ENCODE data around the gene ITGB2.

Gene ITGB2

GRCh38 chr21:44867464-44867863, 53.2 kb downstream of the ITGB2 start:
- no peak for DNase-seq

DNA sequence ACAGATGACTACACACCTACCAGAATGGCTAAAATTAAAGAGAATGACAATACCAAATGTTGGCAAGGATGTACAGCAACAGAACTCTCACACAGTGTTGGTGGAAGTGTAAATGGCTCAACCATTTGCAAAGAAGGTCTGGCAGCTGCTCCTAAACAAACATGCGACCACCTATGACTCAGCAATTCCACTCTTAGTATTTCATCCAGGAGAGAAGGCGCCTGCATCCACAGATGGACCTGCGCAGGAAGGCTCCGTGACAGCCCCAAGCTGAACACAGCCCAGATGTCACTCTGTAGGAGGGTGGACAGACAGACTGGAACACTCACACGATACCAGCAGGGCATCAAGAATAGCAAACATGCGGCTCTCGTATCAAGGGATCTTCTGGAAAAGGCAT, 53.9 kb downstream of the ITGB2 start:
- DNase-seq, result no peak

DNA sequence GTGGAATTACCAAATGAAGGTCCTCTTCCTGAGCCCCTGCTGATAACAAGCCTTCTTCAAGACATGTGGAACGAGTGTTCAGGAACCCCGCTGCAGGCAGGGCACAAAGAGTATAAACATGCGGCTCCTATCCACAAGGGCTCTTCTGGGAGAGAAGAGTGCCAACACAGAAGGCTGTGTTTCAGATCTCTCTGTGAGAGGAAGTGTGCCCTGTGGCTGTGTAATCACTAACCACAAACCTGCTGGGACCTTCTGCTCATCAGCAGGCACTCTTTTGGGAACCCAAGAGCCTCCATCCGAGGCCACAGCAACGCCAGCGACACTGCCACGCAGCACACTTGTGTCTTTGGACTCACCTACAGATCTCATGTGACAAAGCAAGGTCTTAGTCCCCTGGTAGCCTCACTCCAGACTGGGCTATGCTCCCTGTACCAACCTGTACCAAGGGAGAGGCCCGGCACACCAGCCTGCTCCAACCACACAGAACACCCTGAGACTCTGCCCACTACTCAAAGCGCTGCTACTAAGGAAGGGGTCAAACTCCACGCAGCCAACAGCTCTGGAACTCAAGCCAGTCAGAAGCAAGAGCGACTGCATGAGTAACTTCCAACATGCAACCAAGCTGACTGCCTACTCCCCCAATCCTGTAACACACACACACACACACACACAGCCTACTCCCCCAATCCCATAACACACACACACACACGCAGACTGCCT, 55.0 kb downstream of the ITGB2 start:
- peak in 1 of 2 donors; percentile 39 for DNase-seq

DNA sequence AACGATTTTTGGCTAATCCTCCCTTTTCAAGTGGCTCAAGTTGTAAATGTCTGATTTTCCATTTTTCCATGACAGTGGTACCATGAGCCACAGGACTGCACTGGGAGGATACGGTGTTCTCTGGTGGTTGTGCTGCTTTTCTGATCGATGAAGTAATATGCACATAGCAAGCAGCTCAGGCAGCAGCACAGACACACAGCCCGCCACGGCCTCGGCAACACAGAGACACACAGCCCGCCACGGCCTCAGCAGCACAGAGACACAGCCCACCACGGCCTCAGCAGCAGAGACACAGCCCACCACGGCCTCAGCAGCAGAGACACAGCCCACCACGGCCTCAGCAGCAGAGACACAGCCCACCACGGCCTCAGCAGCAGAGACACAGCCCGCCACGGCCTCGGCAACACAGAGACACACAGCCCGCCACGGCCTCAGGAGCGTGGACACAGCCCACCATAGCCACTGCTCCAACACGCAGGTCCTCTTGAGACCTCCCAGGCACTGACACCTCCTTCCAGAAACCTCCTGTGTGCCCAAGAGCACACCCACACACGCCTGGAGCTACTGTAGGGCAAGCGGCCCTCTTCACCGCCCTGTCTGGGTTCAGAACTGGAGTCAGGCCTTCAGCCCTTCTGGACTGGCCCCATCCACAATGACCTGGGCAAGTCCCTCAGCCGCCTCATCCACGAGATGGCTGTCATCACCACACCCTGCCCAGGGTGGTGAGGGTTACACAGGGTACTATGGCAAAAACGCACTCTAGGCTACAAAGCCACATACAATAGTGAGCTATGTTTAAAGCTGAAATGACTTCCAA, 57.6 kb downstream of the ITGB2 start:
- no peak for DNase-seq

DNA sequence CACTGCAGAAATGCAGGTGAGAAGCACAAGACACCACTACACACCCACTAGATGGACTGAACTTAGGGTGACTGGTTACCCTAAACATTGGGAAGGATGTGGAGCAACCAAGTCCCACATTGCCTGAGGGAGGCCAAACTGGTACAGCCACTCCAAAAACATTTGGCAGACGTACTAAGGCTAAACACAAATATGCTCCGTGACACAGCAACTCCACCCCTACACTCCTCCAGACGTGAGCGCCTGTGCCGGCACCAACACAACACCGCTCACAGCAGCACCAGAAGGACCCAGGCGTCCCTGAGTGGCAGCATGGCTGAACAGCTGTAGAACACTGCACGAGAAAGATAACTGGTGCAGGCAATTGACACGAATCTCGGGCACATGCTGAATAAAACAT, 61.9 kb downstream of the ITGB2 start:
- DNase-seq, result no peak

- DNase-seq, result no peak
Observed at GRCh38 chr21:44858291-44858690, 62.4 kb downstream of the ITGB2 start.

- no peak for DNase-seq
Observed at GRCh38 chr21:44857127-44857892, 63.4 kb downstream of the ITGB2 start.

DNA sequence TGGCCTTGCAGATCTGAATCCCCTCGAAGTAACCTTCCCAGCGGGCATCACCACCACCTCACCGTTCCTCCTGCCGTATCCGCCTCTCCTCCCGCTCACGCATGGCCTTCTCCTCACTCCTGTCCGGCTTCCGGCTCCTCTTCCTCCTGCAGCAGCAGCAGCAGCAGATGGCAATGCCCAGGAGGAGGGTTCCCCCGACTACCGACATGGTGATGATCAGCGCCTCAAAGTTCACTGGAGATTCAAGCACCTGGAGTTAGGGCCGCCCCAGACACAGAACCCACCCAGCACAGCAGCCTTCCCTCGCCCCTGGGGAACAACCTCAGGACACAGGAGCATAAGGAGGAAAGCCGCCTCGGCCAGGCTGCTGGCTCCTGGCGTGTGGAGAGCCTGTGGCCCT, 64.6 kb downstream of the ITGB2 start:
- no peak for DNase-seq

DNA sequence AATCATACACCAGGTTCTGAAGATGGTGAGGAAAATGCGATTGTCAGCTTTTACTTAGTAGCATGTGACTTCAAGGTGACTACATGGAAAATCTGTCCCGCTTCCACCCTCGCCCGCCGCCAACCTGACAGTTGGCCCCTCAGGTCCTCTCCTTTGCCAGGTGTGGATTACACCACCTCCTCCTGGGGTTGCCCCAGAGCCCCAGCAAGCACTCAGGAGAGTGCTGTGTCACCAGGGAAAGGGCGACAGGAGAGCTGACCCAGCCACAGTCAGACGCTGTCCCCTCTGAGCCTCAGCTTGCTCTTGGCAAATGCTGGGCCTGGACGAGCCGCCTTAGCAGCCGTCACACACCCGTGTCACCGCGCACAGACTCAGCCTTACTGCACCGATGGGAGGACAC, 65.1 kb downstream of the ITGB2 start:
- no peak for DNase-seq

DNA sequence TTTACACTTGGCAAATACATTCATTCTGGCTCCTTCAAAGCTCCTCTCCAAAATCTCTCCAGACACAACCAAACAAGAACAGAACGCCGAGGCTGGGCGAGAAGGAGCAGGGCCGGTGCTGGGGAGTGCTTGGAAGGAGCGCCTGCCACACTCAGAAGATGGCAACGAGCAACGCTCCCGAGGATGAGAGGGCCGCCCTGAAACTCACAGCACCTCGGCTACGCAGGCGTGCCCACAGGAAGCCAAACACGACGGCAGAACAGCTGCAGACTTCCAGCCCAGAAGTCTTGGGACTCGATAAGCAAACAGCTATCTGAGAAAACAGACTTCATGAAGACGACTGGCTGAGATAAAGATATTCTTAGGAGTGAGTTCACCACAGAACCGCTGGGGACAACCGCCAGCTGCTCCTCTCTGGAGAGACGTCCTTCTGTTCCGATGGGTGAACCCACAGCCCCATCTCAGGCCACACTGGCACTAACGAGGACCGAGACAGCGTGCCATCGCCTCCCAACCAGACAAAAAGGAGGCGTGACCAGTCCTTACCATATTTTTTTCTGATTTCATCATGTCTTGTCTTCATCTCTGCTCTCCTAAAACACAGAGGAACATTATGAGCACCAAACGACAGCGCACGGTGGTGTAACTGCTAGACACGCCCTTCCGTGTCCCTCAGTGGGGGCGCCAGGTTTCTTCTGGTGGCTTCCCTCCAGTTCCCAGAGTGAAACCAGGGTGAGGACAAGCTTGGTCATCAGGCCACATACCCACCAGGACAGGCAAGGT, 65.8 kb downstream of the ITGB2 start:
- DNase-seq, result peak in 1 of 2 donors; percentile 78

- DNase-seq, result no peak
Observed at GRCh38 chr21:44854391-44854663, 66.4 kb downstream of the ITGB2 start.

DNA sequence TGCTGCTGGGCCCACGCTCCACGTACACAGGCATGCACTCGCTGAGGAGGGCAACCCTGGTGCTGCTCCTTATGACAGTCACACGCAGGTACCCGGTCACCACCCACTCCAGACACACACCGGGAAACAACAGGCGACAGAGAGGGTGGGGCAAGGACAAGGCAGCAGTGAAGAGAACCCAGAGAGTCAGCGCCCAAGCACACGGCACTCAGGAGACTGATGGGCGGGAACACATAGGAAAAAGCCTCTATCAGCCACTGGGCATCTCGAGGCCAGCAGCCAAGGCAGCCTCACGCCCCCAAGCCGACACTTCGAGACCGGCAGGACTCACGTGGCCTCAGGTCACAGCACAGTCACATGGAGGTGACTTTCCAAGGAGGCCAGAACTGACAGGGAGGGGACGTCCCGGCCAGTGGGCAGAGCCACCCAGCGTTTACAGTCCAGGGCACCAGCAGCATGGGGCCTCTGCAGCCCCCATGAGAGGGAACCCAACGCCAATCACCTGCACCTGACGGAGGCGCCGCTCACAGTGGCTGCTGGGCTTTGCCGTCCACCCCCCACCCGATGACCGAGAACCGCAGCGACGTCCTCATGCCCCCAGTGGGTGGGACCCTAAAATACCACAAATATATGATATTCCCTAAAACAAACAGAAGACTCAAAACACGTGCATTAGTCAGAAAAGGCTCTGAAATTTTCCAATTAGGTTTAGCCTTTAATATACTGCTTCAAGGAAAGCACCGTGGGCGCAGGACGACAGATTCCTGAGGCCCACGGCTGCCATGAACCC, 66.9 kb downstream of the ITGB2 start:
- no peak for DNase-seq

GRCh38 chr21:44850905-44851657, 69.6 kb downstream of the ITGB2 start:
- DNase-seq, result no peak

- no peak for DNase-seq
Observed at GRCh38 chr21:44850208-44850800, 70.4 kb downstream of the ITGB2 start.

GRCh38 chr21:44849616-44850130, 71.0 kb downstream of the ITGB2 start:
- DNase-seq, result no peak

GRCh38 chr21:44848821-44849521, 71.7 kb downstream of the ITGB2 start:
- no peak for DNase-seq

DNA sequence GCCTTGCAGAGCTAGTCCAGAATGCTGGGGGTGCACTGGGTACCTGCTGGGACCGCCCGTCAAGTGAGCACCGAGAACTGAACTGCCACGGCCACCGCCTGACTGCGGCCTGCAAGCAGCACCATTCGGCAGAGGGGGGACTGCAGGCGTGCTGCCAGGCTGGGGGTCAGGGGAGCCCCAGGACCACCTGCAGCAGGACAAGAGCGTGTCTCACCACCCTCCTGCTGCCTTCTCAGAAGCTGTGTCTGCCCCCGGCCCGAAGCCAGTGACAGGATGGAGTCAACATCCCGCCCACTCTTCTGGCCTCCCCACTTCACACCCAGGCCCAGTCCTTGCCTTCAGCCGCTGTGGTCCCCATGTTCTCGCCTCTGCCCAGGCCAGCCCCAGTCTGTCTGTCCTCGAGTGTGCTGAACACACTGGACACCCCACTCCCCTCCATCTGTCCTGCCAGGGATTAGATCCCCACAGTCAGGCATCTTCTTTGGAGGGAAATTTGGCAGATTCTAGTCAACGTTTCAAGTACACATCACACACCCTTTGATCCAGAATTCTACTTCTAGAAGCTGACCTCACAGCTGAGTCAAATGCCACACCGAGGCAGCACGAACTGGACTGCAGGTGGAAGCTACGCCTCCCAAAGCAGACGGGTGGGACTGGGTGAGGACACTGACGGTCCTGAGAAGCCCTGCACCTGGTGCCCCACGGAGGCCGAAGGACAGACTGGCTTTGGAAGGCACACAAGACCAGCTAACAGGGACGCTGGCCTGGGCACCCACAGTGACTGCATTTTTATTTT, 73.2 kb downstream of the ITGB2 start:
- no peak for DNase-seq

DNA sequence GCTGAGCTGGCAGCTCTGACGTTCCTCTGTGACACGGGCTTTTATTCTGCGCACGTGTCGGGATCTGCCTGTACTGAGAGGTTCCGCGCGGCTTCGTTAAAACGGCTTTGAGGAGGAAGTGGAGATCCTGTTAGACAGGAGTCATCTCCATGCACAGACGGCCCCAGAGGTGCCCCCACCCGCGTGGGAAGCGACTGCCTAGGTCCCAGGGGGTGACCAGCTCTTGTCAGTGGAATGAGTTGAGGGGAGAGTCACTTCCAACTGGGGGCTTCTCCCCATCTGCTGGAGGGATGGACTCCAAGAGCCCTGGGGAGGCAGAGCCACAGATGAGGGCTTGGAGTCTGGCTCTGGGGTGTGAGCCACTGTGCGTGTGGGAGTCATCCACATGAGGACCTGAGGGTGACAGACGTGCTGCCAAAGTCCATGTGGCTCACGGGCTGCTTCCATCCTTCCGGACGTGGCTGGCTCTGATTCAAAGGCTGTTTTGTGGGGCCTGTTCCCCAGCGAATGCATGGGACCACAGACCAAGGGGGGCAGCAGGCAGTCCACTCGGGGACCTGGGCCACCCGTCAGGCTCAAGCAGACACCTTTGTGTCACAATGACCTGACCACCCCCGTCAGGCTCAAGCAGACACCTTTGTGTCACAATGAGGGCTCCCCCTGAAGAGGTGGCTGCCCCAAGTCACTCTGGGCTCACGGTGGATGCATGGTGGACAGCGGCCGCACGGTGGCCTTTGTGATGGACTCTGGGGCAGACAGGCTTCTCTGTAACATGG, 74.0 kb downstream of the ITGB2 start:
- DNase-seq, result peak; percentile 50 to 69

GRCh38 chr21:44846224-44846484, 74.5 kb downstream of the ITGB2 start:
- no peak for DNase-seq
